ENCODE measurements around the gene ENTHD1. TPM values are rescaled to one million over a fixed set of nuclear protein-coding genes. Genes with fewer than 3 reads are reported as not detected.
A peak's percentile ranks its signal among the peaks of the same experiment; 100 is the strongest.
"Not testable (repeated sequence)": the region's sequence is repeated elsewhere in the genome, so short reads cannot be mapped to it uniquely, and the experiment has no call there.

Gene ENTHD1
- total RNA-seq, 4 donors from 2014 or later: not detected

DNA sequence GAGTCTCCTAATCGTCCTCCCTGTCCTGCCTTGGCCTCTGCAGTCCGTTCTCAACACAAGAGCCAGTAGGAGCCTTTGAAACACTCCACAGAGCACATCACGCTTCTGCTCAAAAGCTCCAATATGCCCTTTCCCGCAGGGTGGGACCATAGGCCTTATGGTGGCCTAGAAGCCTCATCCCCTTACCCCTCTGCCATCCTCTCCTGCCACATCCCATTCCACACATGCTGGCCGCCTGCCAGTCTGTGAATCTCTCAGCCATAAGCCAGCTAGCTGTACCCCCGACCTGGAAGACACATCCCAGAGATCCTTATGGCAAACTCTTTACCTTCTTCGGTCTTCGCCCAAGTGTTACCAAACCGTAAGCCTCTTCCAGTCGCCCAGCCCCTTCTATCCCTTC is 157.8 kb downstream of the ENTHD1 start:
- H3K27me3 ChIP-seq: peaks cover 0 to 44% (median 0%) of the 10 kb centered on the region in 4 donors
- WGBS: 85% methylated on average over 10 of the region's 10 CpGs
- no peaks in the 10 kb centered on the region for H3K4me1 ChIP-seq
- TF ChIP-seq POLR2A (IDR thresholded peaks at IDR 0.05; ENCODE audit: low read depth) (no peak), EP300 (IDR thresholded peaks at IDR 0.05) (no peak), POLR2AphosphoS5 (IDR thresholded peaks at IDR 0.05) (no peak)
- TF ChIP-seq, protein P1, sequence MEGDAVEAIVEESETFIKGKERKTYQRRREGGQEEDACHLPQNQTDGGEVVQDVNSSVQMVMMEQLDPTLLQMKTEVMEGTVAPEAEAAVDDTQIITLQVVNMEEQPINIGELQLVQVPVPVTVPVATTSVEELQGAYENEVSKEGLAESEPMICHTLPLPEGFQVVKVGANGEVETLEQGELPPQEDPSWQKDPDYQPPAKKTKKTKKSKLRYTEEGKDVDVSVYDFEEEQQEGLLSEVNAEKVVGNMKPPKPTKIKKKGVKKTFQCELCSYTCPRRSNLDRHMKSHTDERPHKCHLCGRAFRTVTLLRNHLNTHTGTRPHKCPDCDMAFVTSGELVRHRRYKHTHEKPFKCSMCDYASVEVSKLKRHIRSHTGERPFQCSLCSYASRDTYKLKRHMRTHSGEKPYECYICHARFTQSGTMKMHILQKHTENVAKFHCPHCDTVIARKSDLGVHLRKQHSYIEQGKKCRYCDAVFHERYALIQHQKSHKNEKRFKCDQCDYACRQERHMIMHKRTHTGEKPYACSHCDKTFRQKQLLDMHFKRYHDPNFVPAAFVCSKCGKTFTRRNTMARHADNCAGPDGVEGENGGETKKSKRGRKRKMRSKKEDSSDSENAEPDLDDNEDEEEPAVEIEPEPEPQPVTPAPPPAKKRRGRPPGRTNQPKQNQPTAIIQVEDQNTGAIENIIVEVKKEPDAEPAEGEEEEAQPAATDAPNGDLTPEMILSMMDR (IDR thresholded peaks at IDR 0.05): no peak
- no peak overlapping the region for H3K4me3 ChIP-seq
- peak; percentile 83 for DNase-seq (ENCODE audit: extremely low spot score)
- H3K27ac ChIP-seq (replicated peaks in 1 of 4): no peak overlapping the region
- H3K36me3 ChIP-seq: no peaks in the 10 kb centered on the region
- H3K9me3 ChIP-seq: peaks cover 0 to 12% (median 4%) of the 10 kb centered on the region in 4 donors
- intact Hi-C loops (cut with DNase I): no loop called here

DNA sequence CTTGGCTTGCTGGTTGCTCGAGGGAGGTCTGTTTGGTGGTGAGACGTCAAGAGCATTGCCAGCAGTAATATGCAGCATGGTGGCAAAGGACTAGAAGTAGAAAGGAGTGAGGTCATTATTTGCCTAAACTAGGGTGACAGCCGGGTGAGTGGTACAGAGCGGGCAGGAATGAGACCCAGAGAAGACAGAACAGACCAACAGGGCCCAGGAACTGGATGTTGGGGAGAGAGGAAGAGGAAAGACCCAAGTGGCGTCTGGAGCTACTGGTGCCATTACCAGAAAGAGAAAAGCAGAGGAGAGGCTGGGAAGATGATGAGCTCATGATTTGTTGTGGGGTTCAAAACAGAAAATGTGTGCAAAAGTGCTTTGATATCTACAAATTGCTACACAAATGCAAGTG is 158.7 kb downstream of the ENTHD1 start:
- Histone ChIP-seq H3K27me3 (peaks cover 0 to 46% (median 0%) of the 10 kb centered on the region in 4 donors), H3K4me3 (no peak overlapping the region), H3K36me3 (no peaks in the 10 kb centered on the region), H3K9me3 (peaks cover 0 to 7% (median 2%) of the 10 kb centered on the region in 4 donors), H3K4me1 (no peaks in the 10 kb centered on the region), H3K27ac (replicated peaks in 1 of 4) (no peak overlapping the region)
- 88% methylated on average over 5 of the region's 5 CpGs for WGBS
- intact Hi-C loops (cut with DNase I): no loop called here
- TF ChIP-seq POLR2AphosphoS5 (IDR thresholded peaks at IDR 0.05) (no peak), EP300 (IDR thresholded peaks at IDR 0.05) (no peak), POLR2A (IDR thresholded peaks at IDR 0.05; ENCODE audit: low read depth) (no peak)
- TF ChIP-seq, protein P1 (IDR thresholded peaks at IDR 0.05): no peak
- peak; percentile 62 for DNase-seq (ENCODE audit: extremely low spot score)

GRCh38 chr22:39734046-39734445 is 159.5 kb downstream of the ENTHD1 start:
- DNase-seq (ENCODE audit: extremely low spot score); H3K4me3 ChIP-seq; H3K36me3 ChIP-seq; H3K4me1 ChIP-seq; intact Hi-C loops (cut with DNase I); H3K9me3 ChIP-seq; H3K27ac ChIP-seq (replicated peaks in 1 of 4): not testable (repeated sequence)
- peaks cover 0 to 51% (median 0%) of the 10 kb centered on the region in 4 donors for H3K27me3 ChIP-seq
- 67% methylated on average over 1 of the region's 1 CpG for WGBS

DNA sequence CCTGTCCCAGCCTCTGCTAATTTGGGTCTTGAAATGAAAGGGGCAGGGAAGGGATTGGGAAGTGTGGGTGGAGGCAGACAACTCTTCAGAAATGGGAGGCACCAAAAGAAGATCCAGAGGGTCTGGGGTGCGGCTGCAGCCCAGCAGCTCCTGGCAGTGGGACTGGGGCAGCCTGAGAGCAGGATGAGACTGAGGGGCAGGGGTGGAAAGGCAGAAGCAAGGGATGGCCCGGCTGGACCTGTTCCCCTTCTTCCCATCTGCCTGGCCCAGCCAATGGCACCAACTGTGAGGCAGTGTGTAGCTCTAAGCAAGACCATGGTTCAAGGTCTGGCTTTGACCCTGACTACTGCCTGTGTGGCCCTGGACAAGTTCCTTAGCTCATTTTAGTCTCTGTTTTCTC is 160.4 kb downstream of the ENTHD1 start:
- Histone ChIP-seq H3K4me1 (no peaks in the 10 kb centered on the region), H3K27ac (replicated peaks in 1 of 4) (no peak overlapping the region), H3K36me3 (no peaks in the 10 kb centered on the region), H3K4me3 (no peak overlapping the region), H3K9me3 (no peaks in the 10 kb centered on the region), H3K27me3 (peaks cover 0 to 59% (median 0%) of the 10 kb centered on the region in 4 donors)
- DNase-seq (ENCODE audit: extremely low spot score): peak; percentile 72
- TF ChIP-seq, protein P1 (IDR thresholded peaks at IDR 0.05): no peak
- TF ChIP-seq EP300 (IDR thresholded peaks at IDR 0.05) (no peak), POLR2A (IDR thresholded peaks at IDR 0.05; ENCODE audit: low read depth) (no peak), POLR2AphosphoS5 (IDR thresholded peaks at IDR 0.05) (no peak)
- 70% methylated on average over 2 of the region's 2 CpGs for WGBS
- intact Hi-C loops (cut with DNase I): no loop called here

DNA sequence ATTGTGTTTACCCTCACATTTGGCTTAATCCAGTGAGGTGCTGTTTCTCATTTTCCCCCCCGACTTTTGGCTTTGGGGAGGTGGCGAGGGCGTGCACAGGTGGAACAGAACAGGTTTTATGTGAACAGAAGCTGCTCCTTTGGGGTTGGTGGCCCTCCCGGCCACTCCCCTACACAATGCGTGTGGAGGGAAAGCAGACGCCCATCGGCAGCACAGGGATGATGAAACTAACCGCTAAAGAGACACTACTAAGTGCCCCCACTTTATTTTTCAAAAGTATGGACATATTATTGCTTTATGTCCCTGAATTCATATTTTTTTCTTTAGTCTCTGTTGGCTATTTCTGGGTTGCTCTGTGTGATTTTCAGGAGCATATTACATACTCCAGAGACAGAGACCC is 160.9 kb downstream of the ENTHD1 start:
- H3K4me1 ChIP-seq: no peaks in the 10 kb centered on the region
- intact Hi-C loops (cut with DNase I): no loop called here
- DNase-seq (ENCODE audit: extremely low spot score): peak; percentile 47
- no peak overlapping the region for H3K27ac ChIP-seq (replicated peaks in 1 of 4)
- WGBS: 80% methylated on average over 8 of the region's 8 CpGs
- TF ChIP-seq, protein P1 (IDR thresholded peaks at IDR 0.05): no peak
- no peak for TF ChIP-seq POLR2A (IDR thresholded peaks at IDR 0.05; ENCODE audit: low read depth)
- TF ChIP-seq POLR2AphosphoS5 (IDR thresholded peaks at IDR 0.05): no peak
- no peak for TF ChIP-seq EP300 (IDR thresholded peaks at IDR 0.05)
- H3K27me3 ChIP-seq: peaks cover 0 to 65% (median 0%) of the 10 kb centered on the region in 4 donors
- H3K4me3 ChIP-seq: no peak overlapping the region
- no peaks in the 10 kb centered on the region for H3K9me3 ChIP-seq
- H3K36me3 ChIP-seq: no peaks in the 10 kb centered on the region

Data from esophagus muscularis mucosa (tissue), 4 donors.